ENCODE data around the gene ETV1. TPM values are rescaled to one million over a fixed set of nuclear protein-coding genes. Genes with fewer than 3 reads are reported as not detected.
"Not testable (repeated sequence)": the region's sequence is repeated elsewhere in the genome, so short reads cannot be mapped to it uniquely, and the experiment has no call there.

The ETV1 gene
- total RNA-seq, 1 experiment from 2014 or later, result 68.5 TPM

DNA sequence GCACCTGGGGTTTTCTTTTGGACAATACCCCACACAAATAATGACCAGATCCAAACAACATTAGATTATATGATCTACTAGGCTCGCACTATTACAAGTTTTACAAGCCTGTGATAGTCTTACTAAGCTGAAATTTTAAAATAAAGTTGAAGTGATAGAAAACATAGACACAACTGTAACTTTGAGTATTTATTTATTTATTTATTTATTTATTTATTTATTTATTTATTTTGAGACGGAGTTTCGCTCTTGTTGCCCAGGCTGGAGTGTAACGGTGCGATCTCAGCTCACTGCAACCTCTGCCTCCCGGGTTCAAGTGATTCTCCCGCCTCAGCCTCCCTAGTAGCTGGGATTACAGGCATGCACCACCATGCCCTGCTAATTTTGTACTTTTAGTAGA is 72.4 kb downstream of the ETV1 start:
- peaks cover 12 to 19% of the 10 kb centered on the region in 2 experiments for H3K4me1 Mint-ChIP-seq
- not testable (repeated sequence) for H4K8ac ChIP-seq (replicated peaks; ENCODE audit: insufficient read length, low read depth, low read length); DNase-seq; H4K5ac ChIP-seq (ENCODE audit: insufficient read length, low read depth, low read length); H3K23ac ChIP-seq (ENCODE audit: insufficient read length, low read depth, low read length); H3K18ac ChIP-seq (ENCODE audit: insufficient read length, low read depth, low read length); H2BK120ac ChIP-seq (ENCODE audit: low read depth, low read length, poor library complexity, severe bottlenecking); H3K23me2 ChIP-seq (ENCODE audit: insufficient read length, low read depth, low read length, poor library complexity, severe bottlenecking); H3K4me2 ChIP-seq (ENCODE audit: insufficient read depth, insufficient read length, low read length); H3K56ac ChIP-seq (ENCODE audit: insufficient read length, low read depth, low read length); H2BK12ac ChIP-seq (ENCODE audit: insufficient read length, low read depth, low read length); H3K4ac ChIP-seq (ENCODE audit: low read depth, low read length); H3T11ph ChIP-seq (ENCODE audit: low read length); H2BK20ac ChIP-seq (ENCODE audit: low read depth, low read length, poor library complexity, severe bottlenecking); H3K4me1 ChIP-seq (ENCODE audit: insufficient read depth, low read length); H4K91ac ChIP-seq (ENCODE audit: insufficient read length, low read depth, low read length); H3K14ac ChIP-seq (ENCODE audit: insufficient read depth, low read length); H3K9me3 Mint-ChIP-seq; H2AFZ ChIP-seq (ENCODE audit: low read length); H3K27ac ChIP-seq (ENCODE audit: insufficient read length, low read depth, low read length); H2BK15ac ChIP-seq (ENCODE audit: low read depth, low read length); H3K27ac Mint-ChIP-seq; H3K79me2 ChIP-seq (ENCODE audit: insufficient read depth, low read length); H3K27me3 Mint-ChIP-seq (ENCODE audit: low read depth); H4K20me1 ChIP-seq (ENCODE audit: control insufficient read depth, insufficient read depth, insufficient read length); H3K4me3 Mint-ChIP-seq; H3K9ac ChIP-seq (ENCODE audit: extremely low read depth, insufficient read length, low read length); H2AK5ac ChIP-seq (ENCODE audit: insufficient read length, low read length); H3K79me1 ChIP-seq (ENCODE audit: insufficient read depth, low read depth, low read length, poor library complexity, severe bottlenecking); H3K9me3 ChIP-seq (ENCODE audit: control insufficient read depth, low read depth, low read length); H2BK5ac ChIP-seq (ENCODE audit: insufficient read length, low read length); H3K27me3 ChIP-seq (ENCODE audit: insufficient read depth, low read length)
- no CpG with 5 or more reads among the region's 7 CpGs for WGBS (ENCODE audit: extremely low coverage, insufficient read length, low lambda C conversion rate)
- peaks cover 7 to 20% (median 12%) of the 10 kb centered on the region in 3 experiments for H3K36me3 Mint-ChIP-seq (ENCODE audit: insufficient read depth in 1 of 3, low read depth in 3 of 3)
